Caki2 (cell line): ENCODE results near the gene COMMD3. TPM values are rescaled to one million over a fixed set of nuclear protein-coding genes. Genes with fewer than 3 reads are reported as not detected.
A peak's percentile ranks its signal among the peaks of the same experiment; 100 is the strongest.

ENCODE experiments used
- DNase-seq: peaks from one replicate; pipeline ENCODE4 v3.0.0-alpha.2; 2015; ENCODE audit warnings: low read depth
- in situ Hi-C: cut with HindIII; loops from 2 replicates; pipeline ENCODE4 v1.10.0; 2016; ENCODE audit warnings: low sequenced_read_pairs, low pct_unique_long_range_greater_than_20kb, mixed read lengths
- total RNA-seq: library from RNA; depleted of rRNA; stranded (reverse); fragments of >200 nt; shearing (Covaris generic); gene quantifications from 2 replicates; pipeline ENCODE4 v1.2.3, GENCODE V29; 2014; ENCODE audit warnings: low replicate concordance

Gene COMMD3
- total RNA-seq, 1 experiment from 2014 or later = 70.6 TPM

- no peak for DNase-seq
- in situ Hi-C loops = no loop called here
Observed at GRCh38 chr10:22317771-22318565, 1.8 kb downstream of the COMMD3 start.

- in situ Hi-C loops = no loop called here
- DNase-seq = no peak
Observed at GRCh38 chr10:22318772-22319171, 2.6 kb downstream of the COMMD3 start.

- DNase-seq = no peak
- in situ Hi-C loops = no loop called here
Observed at GRCh38 chr10:22319547-22319979, 3.4 kb downstream of the COMMD3 start.

GRCh38 chr10:22319980-22320558 lies 3.9 kb downstream of the COMMD3 start:
- peak; percentile 43 for DNase-seq
- in situ Hi-C loops = no loop called here

- DNase-seq = peak; percentile 30
- in situ Hi-C loops = no loop called here
Observed at GRCh38 chr10:22320591-22321155, 4.5 kb downstream of the COMMD3 start, which contains the start of gene BMI1. TSS of gene BMI1 (plus strand) at chr10:22321099. CDS start at chr10:22326450, 5,351 bp downstream.

GRCh38 chr10:22321156-22321923 lies 5.2 kb downstream of the COMMD3 start:
- in situ Hi-C loops = no loop called here
- peak; percentile 89 for DNase-seq

- peak; percentile 64 for DNase-seq
- in situ Hi-C loops = no loop called here
Observed at GRCh38 chr10:22321924-22322640, 5.9 kb downstream of the COMMD3 start.

GRCh38 chr10:22322641-22323160 lies 6.5 kb downstream of the COMMD3 start:
- no peak for DNase-seq
- in situ Hi-C loops = no loop called here

GRCh38 chr10:22323538-22324305 lies 7.5 kb downstream of the COMMD3 start:
- in situ Hi-C loops = no loop called here

GRCh38 chr10:22324413-22324812 lies 8.2 kb downstream of the COMMD3 start:
- in situ Hi-C loops = no loop called here

More at GRCh38 chr10:22323538-22324305, 7.5 kb downstream of the COMMD3 start:
- no peak for DNase-seq

GRCh38 chr10:22324893-22325271 lies 8.7 kb downstream of the COMMD3 start:
- in situ Hi-C loops = no loop called here

More at GRCh38 chr10:22324413-22324812, 8.2 kb downstream of the COMMD3 start:
- no peak for DNase-seq

GRCh38 chr10:22325272-22326144 lies 9.3 kb downstream of the COMMD3 start:
- DNase-seq = peak; percentile 66
- in situ Hi-C loops = no loop called here

More at GRCh38 chr10:22324893-22325271, 8.7 kb downstream of the COMMD3 start:
- no peak for DNase-seq

- DNase-seq = no peak
- in situ Hi-C loops = no loop called here
Observed at GRCh38 chr10:22326145-22326702, 10.0 kb downstream of the COMMD3 start.

- no peak for DNase-seq
- in situ Hi-C loops = no loop called here
Observed at GRCh38 chr10:22329150-22329549, 13.0 kb downstream of the COMMD3 start.

GRCh38 chr10:22332116-22332692 lies 16.0 kb downstream of the COMMD3 start:
- in situ Hi-C loops = no loop called here
- no peak for DNase-seq
